Liver (tissue), 3 donors: Measurements from ENCODE around the gene ITIH5.

Experiments
- ATF3 ChIP-seq: IDR thresholded peaks from 2 replicates; pipeline ENCODE4 v1.6.1; 2016; ENCODE audit warnings: antibody characterized with exemption
- FOXA1 ChIP-seq: IDR thresholded peaks from 2 replicates; pipeline ENCODE4 v1.6.1; 2016; ENCODE audit warnings: antibody characterized with exemption
- RAD21 ChIP-seq, 2 donors: IDR thresholded peaks; 2 replicates each; pipeline ENCODE4 v1.6.1; 2016; ENCODE audit warnings: antibody characterized with exemption in 2 of 2, mild to moderate bottlenecking in 2 of 2
- SP1 ChIP-seq: IDR thresholded peaks from 2 replicates; pipeline ENCODE4 v1.6.1; 2018; ENCODE audit warnings: antibody characterized with exemption, mild to moderate bottlenecking
- YY1 ChIP-seq: IDR thresholded peaks from 2 replicates; pipeline ENCODE4 v1.6.1; 2016; ENCODE audit warnings: antibody characterized with exemption, mild to moderate bottlenecking
- TF ChIP-seq, protein P1 (sequence below): IDR thresholded peaks from 2 replicates; pipeline ENCODE4 v1.6.1; 2016; ENCODE audit warnings: antibody characterized with exemption
- TF ChIP-seq, protein P2 (sequence below): fragments of 150-350 bp; IDR thresholded peaks from 2 replicates; pipeline ENCODE4 v1.5.1; 2017; ENCODE audit warnings: improper control_type of control experiment, low read depth, low read length; ENCODE audit not compliant: missing input control
- TF ChIP-seq, protein P3 (sequence below): IDR thresholded peaks from 2 replicates; pipeline ENCODE4 v1.6.1; 2016; ENCODE audit warnings: antibody characterized with exemption
- donor health status: healthy.
- donor health status: healthy.

- TF ChIP-seq, protein P1, sequence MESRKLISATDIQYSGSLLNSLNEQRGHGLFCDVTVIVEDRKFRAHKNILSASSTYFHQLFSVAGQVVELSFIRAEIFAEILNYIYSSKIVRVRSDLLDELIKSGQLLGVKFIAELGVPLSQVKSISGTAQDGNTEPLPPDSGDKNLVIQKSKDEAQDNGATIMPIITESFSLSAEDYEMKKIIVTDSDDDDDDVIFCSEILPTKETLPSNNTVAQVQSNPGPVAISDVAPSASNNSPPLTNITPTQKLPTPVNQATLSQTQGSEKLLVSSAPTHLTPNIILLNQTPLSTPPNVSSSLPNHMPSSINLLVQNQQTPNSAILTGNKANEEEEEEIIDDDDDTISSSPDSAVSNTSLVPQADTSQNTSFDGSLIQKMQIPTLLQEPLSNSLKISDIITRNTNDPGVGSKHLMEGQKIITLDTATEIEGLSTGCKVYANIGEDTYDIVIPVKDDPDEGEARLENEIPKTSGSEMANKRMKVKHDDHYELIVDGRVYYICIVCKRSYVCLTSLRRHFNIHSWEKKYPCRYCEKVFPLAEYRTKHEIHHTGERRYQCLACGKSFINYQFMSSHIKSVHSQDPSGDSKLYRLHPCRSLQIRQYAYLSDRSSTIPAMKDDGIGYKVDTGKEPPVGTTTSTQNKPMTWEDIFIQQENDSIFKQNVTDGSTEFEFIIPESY, result no peak
- no peak for TF ChIP-seq SP1
- TF ChIP-seq, protein P2, sequence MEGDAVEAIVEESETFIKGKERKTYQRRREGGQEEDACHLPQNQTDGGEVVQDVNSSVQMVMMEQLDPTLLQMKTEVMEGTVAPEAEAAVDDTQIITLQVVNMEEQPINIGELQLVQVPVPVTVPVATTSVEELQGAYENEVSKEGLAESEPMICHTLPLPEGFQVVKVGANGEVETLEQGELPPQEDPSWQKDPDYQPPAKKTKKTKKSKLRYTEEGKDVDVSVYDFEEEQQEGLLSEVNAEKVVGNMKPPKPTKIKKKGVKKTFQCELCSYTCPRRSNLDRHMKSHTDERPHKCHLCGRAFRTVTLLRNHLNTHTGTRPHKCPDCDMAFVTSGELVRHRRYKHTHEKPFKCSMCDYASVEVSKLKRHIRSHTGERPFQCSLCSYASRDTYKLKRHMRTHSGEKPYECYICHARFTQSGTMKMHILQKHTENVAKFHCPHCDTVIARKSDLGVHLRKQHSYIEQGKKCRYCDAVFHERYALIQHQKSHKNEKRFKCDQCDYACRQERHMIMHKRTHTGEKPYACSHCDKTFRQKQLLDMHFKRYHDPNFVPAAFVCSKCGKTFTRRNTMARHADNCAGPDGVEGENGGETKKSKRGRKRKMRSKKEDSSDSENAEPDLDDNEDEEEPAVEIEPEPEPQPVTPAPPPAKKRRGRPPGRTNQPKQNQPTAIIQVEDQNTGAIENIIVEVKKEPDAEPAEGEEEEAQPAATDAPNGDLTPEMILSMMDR, result no peak
- TF ChIP-seq RAD21 (IDR thresholded peaks at IDR 0.05), result no peak
- TF ChIP-seq, protein P3, sequence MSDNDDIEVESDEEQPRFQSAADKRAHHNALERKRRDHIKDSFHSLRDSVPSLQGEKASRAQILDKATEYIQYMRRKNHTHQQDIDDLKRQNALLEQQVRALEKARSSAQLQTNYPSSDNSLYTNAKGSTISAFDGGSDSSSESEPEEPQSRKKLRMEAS, result no peak
- no peak for TF ChIP-seq FOXA1
- TF ChIP-seq YY1, result no peak
- no peak for TF ChIP-seq ATF3
These were observed 113.2 kb downstream of the ITIH5 start for GRCh38 chr10:7553531-7553930.
